Peyer's patch (tissue), 4 donors: ENCODE results near the gene AURKB. TPM values are rescaled to one million over a fixed set of nuclear protein-coding genes. Genes with fewer than 3 reads are reported as not detected.

Source experiments
- DNase-seq, 3 donors: peaks; one replicate each; pipeline ENCODE4 v3.0.0-alpha.2; 2017 to 2019
- H3K27ac ChIP-seq, 4 donors: fragments of 200-600 bp; sonication (generic); one replicate each; pipeline ENCODE4 v1.5.1; 2016 to 2019
- H3K27me3 ChIP-seq, 2 donors: fragments of 200-600 bp; sonication (generic); one replicate each; pipeline ENCODE4 v1.5.1; 2019
- H3K36me3 ChIP-seq, 3 donors: fragments of 200-600 bp; sonication (generic); one replicate each; pipeline ENCODE4 v1.5.1; 2016 to 2019
- H3K4me1 ChIP-seq, 4 donors: fragments of 200-600 bp; sonication (generic); one replicate each; pipeline ENCODE4 v1.5.1; 2016 to 2019
- H3K4me3 ChIP-seq, 4 donors: fragments of 200-600 bp; sonication (generic); 1 replicate in 3 of 4; 2 replicates in 1 of 4; pipeline ENCODE4 v1.5.1; 2016 to 2019; ENCODE audit warnings: mild to moderate bottlenecking in 1 of 4
- H3K9me3 ChIP-seq, 4 donors: fragments of 200-600 bp; sonication (generic); one replicate each; pipeline ENCODE4 v1.5.1; 2016 to 2019; ENCODE audit warnings: mild to moderate bottlenecking in 1 of 4
- POLR2A ChIP-seq, 2 donors: fragments of 450-650 bp; IDR thresholded peaks; one replicate each; pipeline ENCODE4 v1.5.1; 2017; ENCODE audit warnings: antibody characterized with exemption in 2 of 2, mild to moderate bottlenecking in 2 of 2, moderate library complexity in 2 of 2
- total RNA-seq, 4 donors: library from RNA; depleted of rRNA; stranded (reverse); fragments of >200 nt; gene quantifications; one replicate each; pipeline ENCODE4 v1.1.0, GENCODE V29; 2016
- TF ChIP-seq, protein P1 (sequence below), 6 experiments: fragments of 450-650 bp in 4 of 6; fragments of 200-600 bp in 2 of 6; sonication (generic) in 1 of 6; IDR thresholded peaks; one replicate each; pipeline ENCODE4 v1.5.1; 2017 to 2019; ENCODE audit warnings: antibody characterized with exemption in 6 of 6, mild to moderate bottlenecking in 3 of 6, moderate library complexity in 1 of 6

Gene AURKB
- total RNA-seq, 4 donors from 2014 or later = 10.5 to 111 (median 19.1) TPM

DNA sequence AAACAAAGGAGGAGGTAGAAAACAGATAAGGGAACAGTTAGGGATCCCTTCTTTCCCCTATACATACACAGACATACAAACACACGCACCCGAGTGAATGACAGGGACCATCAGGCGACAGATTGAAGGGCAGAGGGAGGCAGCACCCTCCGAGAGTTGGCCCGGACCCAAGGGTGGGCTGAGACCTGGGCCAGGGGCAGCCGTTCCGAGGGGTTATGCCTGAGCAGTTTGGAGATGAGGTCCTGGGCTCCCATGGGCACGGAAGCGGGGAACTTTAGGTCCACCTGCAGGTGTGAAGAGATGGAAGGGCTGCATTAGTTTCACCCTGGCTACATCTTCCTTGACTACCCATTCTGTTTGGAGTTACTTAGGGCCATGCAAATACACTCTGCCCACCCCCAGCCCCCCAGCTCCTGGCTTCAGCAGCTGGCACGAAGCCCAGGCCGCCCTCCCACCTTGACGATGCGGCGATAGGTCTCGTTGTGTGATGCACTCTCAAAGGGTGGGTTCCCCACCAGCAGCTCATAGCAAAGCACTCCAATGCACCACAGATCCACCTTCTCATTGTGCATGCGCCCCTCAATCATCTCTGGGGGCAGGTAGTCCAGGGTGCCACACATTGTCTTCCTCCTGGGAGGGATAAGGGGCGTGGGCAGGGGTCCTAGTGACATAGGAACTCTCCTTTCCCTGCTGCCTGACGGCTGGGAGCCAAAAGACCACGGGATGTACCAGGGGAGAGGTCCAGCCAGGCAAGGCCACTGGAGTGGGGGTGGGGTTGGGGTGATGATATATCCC is 5.4 kb downstream of the AURKB start:
- TF ChIP-seq, protein P1, sequence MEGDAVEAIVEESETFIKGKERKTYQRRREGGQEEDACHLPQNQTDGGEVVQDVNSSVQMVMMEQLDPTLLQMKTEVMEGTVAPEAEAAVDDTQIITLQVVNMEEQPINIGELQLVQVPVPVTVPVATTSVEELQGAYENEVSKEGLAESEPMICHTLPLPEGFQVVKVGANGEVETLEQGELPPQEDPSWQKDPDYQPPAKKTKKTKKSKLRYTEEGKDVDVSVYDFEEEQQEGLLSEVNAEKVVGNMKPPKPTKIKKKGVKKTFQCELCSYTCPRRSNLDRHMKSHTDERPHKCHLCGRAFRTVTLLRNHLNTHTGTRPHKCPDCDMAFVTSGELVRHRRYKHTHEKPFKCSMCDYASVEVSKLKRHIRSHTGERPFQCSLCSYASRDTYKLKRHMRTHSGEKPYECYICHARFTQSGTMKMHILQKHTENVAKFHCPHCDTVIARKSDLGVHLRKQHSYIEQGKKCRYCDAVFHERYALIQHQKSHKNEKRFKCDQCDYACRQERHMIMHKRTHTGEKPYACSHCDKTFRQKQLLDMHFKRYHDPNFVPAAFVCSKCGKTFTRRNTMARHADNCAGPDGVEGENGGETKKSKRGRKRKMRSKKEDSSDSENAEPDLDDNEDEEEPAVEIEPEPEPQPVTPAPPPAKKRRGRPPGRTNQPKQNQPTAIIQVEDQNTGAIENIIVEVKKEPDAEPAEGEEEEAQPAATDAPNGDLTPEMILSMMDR (IDR thresholded peaks at IDR 0.05) = no peak
- no peak for TF ChIP-seq POLR2A (IDR thresholded peaks at IDR 0.05)
- no peak for DNase-seq
- Histone ChIP-seq H3K27me3 (no peaks in the 10 kb centered on the region), H3K9me3 (no peaks in the 10 kb centered on the region), H3K27ac (no peak overlapping the region), H3K4me3 (no peak overlapping the region), H3K36me3 (no peaks in the 10 kb centered on the region), H3K4me1 (peaks cover 0 to 4% (median 3%) of the 10 kb centered on the region in 4 donors)

DNA sequence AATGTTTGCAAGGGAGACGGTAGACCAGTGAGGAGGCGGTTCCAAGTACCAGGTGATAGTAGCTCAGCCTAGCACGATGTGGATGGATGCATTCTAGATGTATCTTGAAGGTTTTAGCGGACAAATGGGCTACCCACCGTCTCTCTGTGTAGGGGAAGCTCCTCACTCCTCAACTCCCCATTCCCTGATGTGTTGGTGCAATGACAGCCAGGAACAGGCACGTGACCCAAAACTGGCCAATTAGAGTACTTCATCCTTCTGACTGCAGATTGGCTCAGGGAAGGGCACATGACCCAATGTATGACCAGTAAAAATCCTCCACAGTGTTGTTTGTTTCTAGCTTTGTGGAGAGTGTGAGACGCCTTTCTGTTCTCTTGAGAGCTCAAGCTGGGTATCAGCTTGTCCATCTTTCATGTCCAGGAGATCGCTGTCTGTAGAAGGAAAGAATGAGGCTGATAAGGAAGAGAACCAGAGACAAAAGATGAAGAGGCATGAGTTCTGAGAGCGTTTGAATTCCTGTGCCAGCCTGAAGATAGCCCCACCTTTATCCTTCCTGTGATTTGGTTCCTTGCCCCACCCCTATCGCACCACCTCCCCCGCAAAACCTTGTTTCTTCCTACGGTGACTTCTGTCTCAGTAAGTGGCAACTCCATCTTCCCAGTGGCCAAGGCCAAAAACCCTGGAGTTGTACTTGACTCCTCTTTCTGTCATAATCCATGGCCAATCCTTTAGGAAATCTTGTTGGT is 18.1 kb downstream of the AURKB start:
- H3K36me3 ChIP-seq = no peaks in the 10 kb centered on the region
- H3K27ac ChIP-seq = peak overlapping the region; percentile 47 to 84 (median 68)
- no peaks in the 10 kb centered on the region for H3K9me3 ChIP-seq
- DNase-seq = peak; percentile 73 to 91 (median 74)
- H3K4me3 ChIP-seq = peak overlapping the region; percentile 14 to 47 (median 28)
- TF ChIP-seq POLR2A (IDR thresholded peaks at IDR 0.05) = peak; percentile 54 to 81
- TF ChIP-seq, protein P1 (IDR thresholded peaks at IDR 0.05) = no peak
- no peaks in the 10 kb centered on the region for H3K27me3 ChIP-seq
- peaks cover 3 to 32% (median 12%) of the 10 kb centered on the region in 4 donors for H3K4me1 ChIP-seq

DNA sequence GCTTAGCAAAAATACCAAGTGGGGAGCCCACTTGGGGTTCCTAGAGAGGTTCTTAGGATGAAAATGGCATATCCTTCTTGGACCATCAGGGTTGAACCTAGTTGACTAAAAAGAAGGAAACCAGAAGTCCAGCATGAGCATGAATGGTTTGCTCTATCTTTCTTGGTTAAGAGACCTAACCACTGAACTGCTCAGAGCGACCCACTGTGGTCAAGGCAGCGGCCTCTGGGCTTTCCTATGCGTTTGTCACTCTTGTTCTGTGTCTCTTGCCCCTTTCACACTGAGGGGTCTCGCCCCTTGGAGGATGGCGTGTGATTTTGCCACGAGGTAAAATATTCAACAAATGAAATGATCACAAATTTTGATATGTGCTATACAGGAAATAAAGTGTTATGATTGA is 19.9 kb downstream of the AURKB start:
- TF ChIP-seq, protein P1 (IDR thresholded peaks at IDR 0.05) = no peak
- TF ChIP-seq POLR2A (IDR thresholded peaks at IDR 0.05) = no peak
- Histone ChIP-seq H3K27ac (peak overlapping the region; percentile 94 to 99 (median 98)), H3K36me3 (no peaks in the 10 kb centered on the region), H3K9me3 (no peaks in the 10 kb centered on the region), H3K27me3 (no peaks in the 10 kb centered on the region), H3K4me1 (peaks cover 3 to 32% (median 14%) of the 10 kb centered on the region in 4 donors), H3K4me3 (peak overlapping the region in 3 of 4 donors; percentile 83 to 93 (median 86))
- DNase-seq = no peak

DNA sequence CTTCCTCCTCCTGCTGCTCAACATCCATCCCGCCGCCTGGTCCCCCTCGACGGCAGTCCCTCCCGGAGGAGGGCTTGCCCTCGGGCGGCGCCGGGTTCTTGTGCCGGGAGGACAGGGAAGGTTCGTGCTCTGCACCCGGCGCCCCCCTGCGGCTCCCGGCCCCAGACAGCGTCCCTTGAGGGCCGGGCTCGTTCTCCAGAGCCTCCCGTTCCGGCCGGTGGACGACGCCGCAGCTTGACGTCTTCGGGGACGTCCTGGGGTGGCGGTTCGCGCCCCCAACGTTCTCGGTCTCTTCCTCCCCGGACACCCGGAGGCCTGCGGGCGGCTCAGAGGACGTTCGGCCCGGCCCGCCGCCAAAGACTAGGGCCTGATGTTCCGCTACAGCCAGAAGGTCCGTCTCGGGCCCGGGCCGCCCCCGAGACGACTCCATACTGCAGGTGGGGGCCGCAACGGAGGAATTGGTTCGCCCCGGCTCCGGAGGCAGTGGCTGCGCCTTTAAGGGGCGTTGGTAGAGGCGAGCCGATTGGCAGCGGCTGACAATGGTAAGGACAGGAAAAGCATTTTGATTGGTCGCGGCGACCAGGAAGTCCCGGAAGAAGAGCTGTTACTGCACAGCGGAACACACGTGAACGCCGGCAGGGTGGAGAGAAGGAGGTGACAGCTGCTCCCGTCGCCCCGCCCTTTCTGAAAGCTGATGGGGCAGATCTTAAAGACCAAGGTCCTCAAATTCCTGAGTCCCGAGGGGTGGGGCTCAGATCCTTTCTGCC is 20.5 kb downstream of the AURKB start, which contains the start of gene BORCS6:
Gene BORCS6, minus strand, starts transcription at position 470 of the 767 bp plus-strand sequence. Its CDS starts 40 bp downstream, at position 430.
- Histone ChIP-seq H3K4me1 (peaks cover 3 to 32% (median 14%) of the 10 kb centered on the region in 4 donors), H3K27ac (peak within 1 kb of the TSS; percentile 94 to 99 (median 98)), H3K27me3 (no peaks in the 10 kb centered on the region), H3K4me3 (peak within 1 kb of the TSS; percentile 83 to 93 (median 88)), H3K9me3 (no peaks in the 10 kb centered on the region), H3K36me3 (no peaks in the 10 kb centered on the region)
- TF ChIP-seq, protein P1 (IDR thresholded peaks at IDR 0.05) = peak in 1 of 6 experiments; percentile 0
- peak; percentile 88 to 92 for TF ChIP-seq POLR2A (IDR thresholded peaks at IDR 0.05)
- peak; percentile 97 to 99 (median 99) for DNase-seq
